ENCODE measurements around the gene DENND11. TPM values are rescaled to one million over a fixed set of nuclear protein-coding genes. Genes with fewer than 3 reads are reported as not detected.

DENND11 gene
- total RNA-seq, 1 experiment from 2014 or later = 8.7 TPM

- no peak for DNase-seq (ENCODE audit: low spot score)
These were observed 16.5 kb downstream of the DENND11 start for GRCh38 chr7:141685285-141686023.

- no peak for DNase-seq (ENCODE audit: low spot score)
These were observed 23.0 kb downstream of the DENND11 start for GRCh38 chr7:141679014-141679413.

GRCh38 chr7:141676618-141677017 is 25.3 kb downstream of the DENND11 start:
- DNase-seq (ENCODE audit: low spot score) = no peak

- no peak for DNase-seq (ENCODE audit: low spot score)
These were observed 26.3 kb downstream of the DENND11 start for GRCh38 chr7:141675436-141676215.

GRCh38 chr7:141674702-141675101 is 27.3 kb downstream of the DENND11 start:
- DNase-seq (ENCODE audit: low spot score) = no peak

GRCh38 chr7:141674171-141674671 is 27.7 kb downstream of the DENND11 start:
- no peak for DNase-seq (ENCODE audit: low spot score)

- no peak for DNase-seq (ENCODE audit: low spot score)
These were observed 28.6 kb downstream of the DENND11 start for GRCh38 chr7:141673346-141673745.

GRCh38 chr7:141671705-141672496 is 30.1 kb downstream of the DENND11 start:
- DNase-seq (ENCODE audit: low spot score) = no peak

- DNase-seq (ENCODE audit: low spot score) = no peak
These were observed 33.1 kb downstream of the DENND11 start for GRCh38 chr7:141668853-141669252.

GRCh38 chr7:141666071-141666470 is 35.9 kb downstream of the DENND11 start:
- no peak for DNase-seq (ENCODE audit: low spot score)

GRCh38 chr7:141665208-141666035 is 36.5 kb downstream of the DENND11 start:
- DNase-seq (ENCODE audit: low spot score) = no peak

GRCh38 chr7:141664450-141664849 is 37.5 kb downstream of the DENND11 start:
- no peak for DNase-seq (ENCODE audit: low spot score)

- no peak for DNase-seq (ENCODE audit: low spot score)
These were observed 38.7 kb downstream of the DENND11 start for GRCh38 chr7:141663081-141663849.

GRCh38 chr7:141660259-141660658 is 41.7 kb downstream of the DENND11 start:
- no peak for DNase-seq (ENCODE audit: low spot score)

GRCh38 chr7:141659501-141659900 is 42.5 kb downstream of the DENND11 start:
- DNase-seq (ENCODE audit: low spot score) = no peak

- peak; percentile 70 for DNase-seq (ENCODE audit: low spot score)
These were observed 47.4 kb downstream of the DENND11 start for GRCh38 chr7:141654551-141654950.

GRCh38 chr7:141652691-141653090 is 49.3 kb downstream of the DENND11 start:
- DNase-seq (ENCODE audit: low spot score) = no peak
